SH-SY5Y (cell line): ENCODE data around the gene ECT2L.

Source experiments
- GATA2 ChIP-seq: IDR thresholded peaks from 2 replicates; pipeline ENCODE4 v1.6.1; 2011; ENCODE audit warnings: mild to moderate bottlenecking, low read depth, low read length
- GATA3 ChIP-seq: IDR thresholded peaks from 2 replicates; pipeline ENCODE4 v1.6.1; 2011; ENCODE audit warnings: low read depth, mild to moderate bottlenecking, low read length, moderate library complexity

DNA sequence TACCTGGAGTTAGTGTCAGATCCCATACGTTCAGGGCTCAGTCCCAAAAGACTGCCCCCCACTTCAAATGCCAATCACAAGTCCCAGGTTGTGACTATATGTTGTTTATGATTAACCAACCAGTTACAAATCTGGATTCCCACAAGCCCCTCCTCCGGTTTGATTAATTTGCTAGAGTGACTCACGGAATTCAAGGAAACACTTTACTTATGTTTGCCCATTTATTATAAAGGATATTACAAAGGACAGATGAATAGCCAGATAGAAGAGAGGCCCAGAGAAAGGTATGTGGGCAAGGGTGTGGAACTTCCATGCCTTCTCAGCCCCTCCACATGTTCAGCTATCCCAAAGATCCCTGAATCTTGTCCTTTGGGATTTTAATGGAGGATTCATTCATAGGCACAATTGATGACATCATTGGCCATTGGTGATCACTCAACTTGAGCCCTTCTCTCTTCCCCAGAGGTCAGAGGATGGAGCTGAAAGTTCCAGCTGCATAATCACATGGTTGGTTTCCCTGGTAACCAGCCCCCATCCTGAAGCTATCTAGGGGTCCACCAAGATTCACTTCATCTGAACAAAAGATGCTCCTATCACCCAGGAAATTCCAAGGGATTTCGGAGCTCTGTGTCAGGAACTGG, 2.0 kb downstream of the ECT2L start:
- TF ChIP-seq GATA2 (no peak), GATA3 (no peak)
